ENCODE measurements around the gene ZNF335. TPM values are rescaled to one million over a fixed set of nuclear protein-coding genes. Genes with fewer than 3 reads are reported as not detected.

Gene ZNF335
- total and polyA plus RNA-seq, 2 of the 13 experiments (the other 11 are each of a cell fraction or from before 2014, with no cell fraction given) = 9.7 to 13.7 TPM

DNA sequence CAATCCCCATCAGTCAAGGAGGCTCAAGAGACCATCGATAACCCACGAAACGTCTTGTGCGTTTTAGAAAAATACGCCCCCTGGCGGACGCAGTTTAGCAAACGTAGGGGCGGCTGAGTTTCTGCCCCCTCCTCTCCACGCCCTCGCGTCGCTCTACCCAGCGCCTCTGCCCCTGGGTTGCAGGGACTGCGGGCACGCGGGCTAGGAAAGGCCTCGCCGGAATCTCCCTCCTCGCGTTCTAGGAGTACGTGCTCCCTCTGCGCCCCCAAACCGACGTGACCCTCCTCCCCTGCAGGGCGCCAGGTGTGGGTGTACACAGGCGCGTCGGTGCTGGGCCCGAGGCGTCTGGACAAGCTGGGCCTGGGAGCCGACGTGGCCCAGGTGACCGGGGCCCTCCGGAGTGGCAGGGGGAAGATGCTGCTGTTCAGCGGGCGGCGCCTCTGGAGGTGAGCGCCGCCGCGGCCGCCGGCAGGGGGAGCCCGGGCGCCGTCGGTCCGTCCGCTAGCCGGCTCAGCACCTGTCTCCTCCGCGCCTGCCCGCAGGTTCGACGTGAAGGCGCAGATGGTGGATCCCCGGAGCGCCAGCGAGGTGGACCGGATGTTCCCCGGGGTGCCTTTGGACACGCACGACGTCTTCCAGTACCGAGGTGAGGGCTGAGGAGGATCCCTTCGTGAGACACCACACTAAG is 42.0 kb upstream of the ZNF335 start (continued):
- TF ChIP-seq HIVEP1 (CRISPR knock-in tag; IDR thresholded peaks at IDR 0.05) (peak; percentile 70; the same call in 1 of the 2 replicates), MLLT10 (CRISPR knock-in tag; IDR thresholded peaks at IDR 0.05) (no peak), ZSCAN29 (CRISPR knock-in tag; conservative IDR thresholded peaks at IDR 0.05) (peak; percentile 65; the same call in 1 of the 2 replicates), HOXD1 (CRISPR knock-in tag; IDR thresholded peaks at IDR 0.05) (peak; percentile 35), RELA (CRISPR knock-in tag; IDR thresholded peaks at IDR 0.05) (peak; percentile 73; the same call in 1 of the 2 replicates), SMAD3 (CRISPR knock-in tag; IDR thresholded peaks at IDR 0.05) (no peak), CHD2 (IDR thresholded peaks at IDR 0.05; ENCODE audit: low read depth, low read length) (no peak), IKZF1 (IDR thresholded peaks at IDR 0.05) (no peak), CEBPG (CRISPR knock-in tag; IDR thresholded peaks at IDR 0.05) (no peak), MXD4 (CRISPR knock-in tag; IDR thresholded peaks at IDR 0.05) (no peak), FOXO1 (CRISPR knock-in tag; IDR thresholded peaks at IDR 0.05) (peak; percentile 57), FOXJ3 (CRISPR knock-in tag; IDR thresholded peaks at IDR 0.05; ENCODE audit: borderline replicate concordance) (no peak), PLRG1 (conservative IDR thresholded peaks at IDR 0.05) (no peak)
- TF ChIP-seq, protein P1, sequence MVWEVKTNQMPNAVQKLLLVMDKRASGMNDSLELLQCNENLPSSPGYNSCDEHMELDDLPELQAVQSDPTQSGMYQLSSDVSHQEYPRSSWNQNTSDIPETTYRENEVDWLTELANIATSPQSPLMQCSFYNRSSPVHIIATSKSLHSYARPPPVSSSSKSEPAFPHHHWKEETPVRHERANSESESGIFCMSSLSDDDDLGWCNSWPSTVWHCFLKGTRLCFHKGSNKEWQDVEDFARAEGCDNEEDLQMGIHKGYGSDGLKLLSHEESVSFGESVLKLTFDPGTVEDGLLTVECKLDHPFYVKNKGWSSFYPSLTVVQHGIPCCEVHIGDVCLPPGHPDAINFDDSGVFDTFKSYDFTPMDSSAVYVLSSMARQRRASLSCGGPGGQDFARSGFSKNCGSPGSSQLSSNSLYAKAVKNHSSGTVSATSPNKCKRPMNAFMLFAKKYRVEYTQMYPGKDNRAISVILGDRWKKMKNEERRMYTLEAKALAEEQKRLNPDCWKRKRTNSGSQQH (CRISPR knock-in tag; IDR thresholded peaks at IDR 0.05; ENCODE audit: low read depth) = no peak
- TF ChIP-seq, protein P2, sequence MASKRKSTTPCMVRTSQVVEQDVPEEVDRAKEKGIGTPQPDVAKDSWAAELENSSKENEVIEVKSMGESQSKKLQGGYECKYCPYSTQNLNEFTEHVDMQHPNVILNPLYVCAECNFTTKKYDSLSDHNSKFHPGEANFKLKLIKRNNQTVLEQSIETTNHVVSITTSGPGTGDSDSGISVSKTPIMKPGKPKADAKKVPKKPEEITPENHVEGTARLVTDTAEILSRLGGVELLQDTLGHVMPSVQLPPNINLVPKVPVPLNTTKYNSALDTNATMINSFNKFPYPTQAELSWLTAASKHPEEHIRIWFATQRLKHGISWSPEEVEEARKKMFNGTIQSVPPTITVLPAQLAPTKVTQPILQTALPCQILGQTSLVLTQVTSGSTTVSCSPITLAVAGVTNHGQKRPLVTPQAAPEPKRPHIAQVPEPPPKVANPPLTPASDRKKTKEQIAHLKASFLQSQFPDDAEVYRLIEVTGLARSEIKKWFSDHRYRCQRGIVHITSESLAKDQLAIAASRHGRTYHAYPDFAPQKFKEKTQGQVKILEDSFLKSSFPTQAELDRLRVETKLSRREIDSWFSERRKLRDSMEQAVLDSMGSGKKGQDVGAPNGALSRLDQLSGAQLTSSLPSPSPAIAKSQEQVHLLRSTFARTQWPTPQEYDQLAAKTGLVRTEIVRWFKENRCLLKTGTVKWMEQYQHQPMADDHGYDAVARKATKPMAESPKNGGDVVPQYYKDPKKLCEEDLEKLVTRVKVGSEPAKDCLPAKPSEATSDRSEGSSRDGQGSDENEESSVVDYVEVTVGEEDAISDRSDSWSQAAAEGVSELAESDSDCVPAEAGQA (IDR thresholded peaks at IDR 0.05; ENCODE audit: low read depth) = no peak
- TF ChIP-seq, protein P2 (CRISPR knock-in tag; IDR thresholded peaks at IDR 0.05; ENCODE audit: borderline replicate concordance) = no peak
- TF ChIP-seq, protein P3, sequence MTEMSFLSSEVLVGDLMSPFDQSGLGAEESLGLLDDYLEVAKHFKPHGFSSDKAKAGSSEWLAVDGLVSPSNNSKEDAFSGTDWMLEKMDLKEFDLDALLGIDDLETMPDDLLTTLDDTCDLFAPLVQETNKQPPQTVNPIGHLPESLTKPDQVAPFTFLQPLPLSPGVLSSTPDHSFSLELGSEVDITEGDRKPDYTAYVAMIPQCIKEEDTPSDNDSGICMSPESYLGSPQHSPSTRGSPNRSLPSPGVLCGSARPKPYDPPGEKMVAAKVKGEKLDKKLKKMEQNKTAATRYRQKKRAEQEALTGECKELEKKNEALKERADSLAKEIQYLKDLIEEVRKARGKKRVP (CRISPR knock-in tag; IDR thresholded peaks at IDR 0.05) = peak in 1 of 2 experiments; percentile 40; a peak in 1 of 4 replicates
- TF ChIP-seq, protein P4, sequence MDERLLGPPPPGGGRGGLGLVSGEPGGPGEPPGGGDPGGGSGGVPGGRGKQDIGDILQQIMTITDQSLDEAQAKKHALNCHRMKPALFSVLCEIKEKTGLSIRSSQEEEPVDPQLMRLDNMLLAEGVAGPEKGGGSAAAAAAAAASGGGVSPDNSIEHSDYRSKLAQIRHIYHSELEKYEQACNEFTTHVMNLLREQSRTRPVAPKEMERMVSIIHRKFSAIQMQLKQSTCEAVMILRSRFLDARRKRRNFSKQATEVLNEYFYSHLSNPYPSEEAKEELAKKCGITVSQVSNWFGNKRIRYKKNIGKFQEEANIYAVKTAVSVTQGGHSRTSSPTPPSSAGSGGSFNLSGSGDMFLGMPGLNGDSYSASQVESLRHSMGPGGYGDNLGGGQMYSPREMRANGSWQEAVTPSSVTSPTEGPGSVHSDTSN (CRISPR knock-in tag; IDR thresholded peaks at IDR 0.05) = no peak
- TF ChIP-seq, protein P5, sequence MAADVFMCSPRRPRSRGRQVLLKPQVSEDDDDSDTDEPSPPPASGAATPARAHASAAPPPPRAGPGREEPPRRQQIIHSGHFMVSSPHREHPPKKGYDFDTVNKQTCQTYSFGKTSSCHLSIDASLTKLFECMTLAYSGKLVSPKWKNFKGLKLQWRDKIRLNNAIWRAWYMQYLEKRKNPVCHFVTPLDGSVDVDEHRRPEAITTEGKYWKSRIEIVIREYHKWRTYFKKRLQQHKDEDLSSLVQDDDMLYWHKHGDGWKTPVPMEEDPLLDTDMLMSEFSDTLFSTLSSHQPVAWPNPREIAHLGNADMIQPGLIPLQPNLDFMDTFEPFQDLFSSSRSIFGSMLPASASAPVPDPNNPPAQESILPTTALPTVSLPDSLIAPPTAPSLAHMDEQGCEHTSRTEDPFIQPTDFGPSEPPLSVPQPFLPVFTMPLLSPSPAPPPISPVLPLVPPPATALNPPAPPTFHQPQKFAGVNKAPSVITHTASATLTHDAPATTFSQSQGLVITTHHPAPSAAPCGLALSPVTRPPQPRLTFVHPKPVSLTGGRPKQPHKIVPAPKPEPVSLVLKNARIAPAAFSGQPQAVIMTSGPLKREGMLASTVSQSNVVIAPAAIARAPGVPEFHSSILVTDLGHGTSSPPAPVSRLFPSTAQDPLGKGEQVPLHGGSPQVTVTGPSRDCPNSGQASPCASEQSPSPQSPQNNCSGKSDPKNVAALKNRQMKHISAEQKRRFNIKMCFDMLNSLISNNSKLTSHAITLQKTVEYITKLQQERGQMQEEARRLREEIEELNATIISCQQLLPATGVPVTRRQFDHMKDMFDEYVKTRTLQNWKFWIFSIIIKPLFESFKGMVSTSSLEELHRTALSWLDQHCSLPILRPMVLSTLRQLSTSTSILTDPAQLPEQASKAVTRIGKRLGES (CRISPR knock-in tag; IDR thresholded peaks at IDR 0.05; ENCODE audit: borderline replicate concordance) = no peak

Data from HepG2 (cell line).